GM23338 (cell line): ENCODE measurements around the gene DGKB. TPM values are rescaled to one million over a fixed set of nuclear protein-coding genes. Genes with fewer than 3 reads are reported as not detected.

Source experiments
- ATAC-seq: fragments of 200-7000 bp; cut with Tn5 transposase; 3 replicates; pipeline ENCODE4 v1.9.1; 2020
- DNase-seq: peaks from one replicate; pipeline ENCODE4 v3.0.0-alpha.2; 2015; ENCODE audit warnings: low spot score
- H2AFZ ChIP-seq: fragments of 200-600 bp; sonication (generic); 2 replicates; pipeline ENCODE4 v1.8.0; 2016; ENCODE audit warnings: antibody characterized with exemption, mild to moderate bottlenecking, moderate library complexity
- H3F3A ChIP-seq: fragments of 200-600 bp; sonication (generic); replicated peaks from 2 replicates; pipeline ENCODE4 v1.8.0; 2017; ENCODE audit warnings: antibody characterized with exemption, mixed run types, low read depth
- H3K27ac ChIP-seq: fragments of 200-600 bp; sonication (generic); 2 replicates; pipeline ENCODE4 v1.6.1; 2016; ENCODE audit warnings: low read depth
- H3K27me3 ChIP-seq: fragments of 200-600 bp; sonication (generic); 2 replicates; pipeline ENCODE4 v1.8.0; 2016; ENCODE audit warnings: mild to moderate bottlenecking, mixed run types, moderate library complexity; ENCODE audit not compliant: insufficient read depth
- H3K36me3 ChIP-seq: fragments of 200-600 bp; sonication (generic); 2 replicates; pipeline ENCODE4 v1.8.0; 2016; ENCODE audit warnings: mild to moderate bottlenecking; ENCODE audit not compliant: insufficient read depth
- H3K4me1 ChIP-seq: fragments of 200-600 bp; sonication (generic); 2 replicates; pipeline ENCODE4 v1.8.0; 2016; ENCODE audit warnings: mild to moderate bottlenecking, moderate library complexity; ENCODE audit not compliant: insufficient read depth
- H3K4me2 ChIP-seq: fragments of 200-600 bp; sonication (generic); 2 replicates; pipeline ENCODE4 v1.7.1; 2017; ENCODE audit warnings: mixed run types
- H3K4me3 ChIP-seq: fragments of 200-600 bp; sonication (generic); 2 replicates; pipeline ENCODE4 v1.6.1; 2016; ENCODE audit warnings: mixed run types
- H3K79me2 ChIP-seq: fragments of 200-600 bp; sonication (generic); replicated peaks from 2 replicates; pipeline ENCODE4 v1.8.0; 2017; ENCODE audit warnings: mild to moderate bottlenecking; ENCODE audit not compliant: insufficient read depth
- H3K9me2 ChIP-seq: fragments of 200-600 bp; sonication (generic); 2 replicates; pipeline ENCODE4 v1.8.0; 2017; ENCODE audit not compliant: insufficient read depth
- H4K20me1 ChIP-seq: fragments of 200-600 bp; sonication (generic); replicated peaks from 2 replicates; pipeline ENCODE4 v1.8.0; 2017; ENCODE audit warnings: mild to moderate bottlenecking; ENCODE audit not compliant: insufficient read depth
- H3K27ac Mint-ChIP-seq: 2 replicates; pipeline ENCODE4 v1.8.0; 2020; ENCODE audit warnings: inconsistent platforms, mild to moderate bottlenecking, moderate library complexity, mixed read lengths
- H3K27me3 Mint-ChIP-seq: 3 replicates; pipeline ENCODE4 v1.8.0; 2022; ENCODE audit warnings: low read depth, mild to moderate bottlenecking, moderate library complexity, mixed read lengths, inconsistent platforms; ENCODE audit not compliant: insufficient read depth, poor library complexity
- H3K36me3 Mint-ChIP-seq: 3 replicates; pipeline ENCODE4 v1.8.0; 2021; ENCODE audit warnings: low read depth, mild to moderate bottlenecking, inconsistent platforms, moderate library complexity, mixed read lengths
- H3K4me1 Mint-ChIP-seq: 3 replicates; pipeline ENCODE4 v1.8.0; 2020; ENCODE audit warnings: mild to moderate bottlenecking, inconsistent platforms, mixed read lengths
- H3K4me3 Mint-ChIP-seq: 3 replicates; pipeline ENCODE4 v1.8.0; 2021; ENCODE audit warnings: moderate library complexity, mild to moderate bottlenecking, inconsistent platforms, mixed read lengths
- H3K9me3 Mint-ChIP-seq: 3 replicates; pipeline ENCODE4 v1.8.0; 2020; ENCODE audit warnings: moderate library complexity, mild to moderate bottlenecking, inconsistent platforms, mixed read lengths
- ETS1 ChIP-seq: IDR thresholded peaks from 2 replicates; pipeline ENCODE4 v1.6.1; 2016; ENCODE audit warnings: antibody characterized with exemption
- EZH2 ChIP-seq: fragments of 200-600 bp; sonication (generic); IDR thresholded peaks from one replicate; pipeline ENCODE4 v1.8.0; 2017; ENCODE audit warnings: antibody characterized with exemption, mild to moderate bottlenecking, low read depth; ENCODE audit not compliant: unreplicated experiment
- EZH2phosphoT487 ChIP-seq: fragments of 200-600 bp; sonication (generic); IDR thresholded peaks from one replicate; pipeline ENCODE4 v1.8.1; 2018; ENCODE audit warnings: antibody characterized with exemption; ENCODE audit not compliant: unreplicated experiment
- JUNB ChIP-seq: IDR thresholded peaks from one replicate; pipeline ENCODE4 v1.6.1; 2016; ENCODE audit warnings: antibody characterized with exemption; ENCODE audit not compliant: unreplicated experiment
- NANOG ChIP-seq: IDR thresholded peaks from 2 replicates; pipeline ENCODE4 v1.6.1; 2016; ENCODE audit warnings: antibody characterized with exemption, borderline replicate concordance
- POLR2AphosphoS5 ChIP-seq: IDR thresholded peaks from 2 replicates; pipeline ENCODE4 v1.6.1; 2016; ENCODE audit warnings: antibody characterized with exemption, low read depth
- REST ChIP-seq: IDR thresholded peaks from one replicate; pipeline ENCODE4 v1.6.1; 2018; ENCODE audit warnings: antibody characterized with exemption; ENCODE audit not compliant: unreplicated experiment
- STAT1 ChIP-seq: IDR thresholded peaks from one replicate; pipeline ENCODE4 v1.6.1; 2016; ENCODE audit warnings: antibody characterized with exemption; ENCODE audit not compliant: unreplicated experiment
- ZNF462 ChIP-seq: fragments of 250-450 bp; sonication (Bioruptor Pico); IDR thresholded peaks from 2 replicates; pipeline ENCODE4 v1.5.0; 2020; ENCODE audit warnings: mild to moderate bottlenecking, moderate library complexity
- polyA plus RNA-seq: library from polyadenylated mRNA; unstranded; fragments of >200 nt; fragmentation: Nextera tagmentation; extraction: Ambion mirVana; gene quantifications from 2 replicates; pipeline ENCODE4 v1.2.1, GENCODE V29; 2016
- total RNA-seq: library from RNA; depleted of rRNA; stranded (reverse); fragments of >200 nt; shearing (Covaris generic); gene quantifications from 2 replicates; pipeline ENCODE4 v1.2.3, GENCODE V29; 2014

The DGKB gene
- total and polyA plus RNA-seq, 2 experiments from 2014 or later, result 4.8 to 11.5 TPM

DNA sequence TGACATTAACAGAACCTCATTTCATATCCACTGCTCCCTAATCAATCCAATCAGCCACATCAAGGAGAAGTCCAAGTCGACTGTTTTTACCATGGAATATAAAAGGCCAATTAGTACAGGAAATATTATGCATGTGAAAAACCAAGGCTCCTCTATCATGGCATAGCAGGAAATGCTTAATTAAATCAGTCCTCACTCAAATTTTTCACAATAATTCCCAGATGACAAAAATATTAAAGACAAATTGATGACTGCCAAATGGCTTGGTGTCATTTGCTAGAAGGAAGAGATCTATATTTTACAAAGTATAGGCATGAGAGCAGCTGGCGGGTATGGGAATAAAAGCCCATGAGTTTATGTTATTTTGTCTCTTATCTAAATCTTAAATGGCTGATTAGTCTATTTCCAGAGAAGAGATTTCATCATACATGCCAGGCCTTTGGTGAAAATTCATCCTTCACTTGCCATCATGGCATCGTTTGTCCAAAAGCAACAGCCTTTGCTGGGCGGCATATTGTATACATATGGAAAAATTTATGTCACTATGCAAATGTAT is 219.6 kb downstream of the DGKB start (continued):
- TF ChIP-seq ZNF462 (CRISPR knock-in tag) (no peak), REST (no peak)

GRCh38 chr7:14676896-14677295 is 225.7 kb downstream of the DGKB start:
- no peaks in the 10 kb centered on the region for H4K20me1 ChIP-seq
- H3K9me3 Mint-ChIP-seq, result no peaks in the 10 kb centered on the region
- no peak overlapping the region for H3K4me3 Mint-ChIP-seq
- H3K4me1 Mint-ChIP-seq, result peaks cover 2% of the 10 kb centered on the region; the same call in 1 of the 3 replicates
- H3K36me3 ChIP-seq, result no peaks in the 10 kb centered on the region
- H2AFZ ChIP-seq, result no peak overlapping the region
- H3K36me3 Mint-ChIP-seq, result no peaks in the 10 kb centered on the region
- no peaks in the 10 kb centered on the region for H3K9me2 ChIP-seq
- no peaks in the 10 kb centered on the region for H3K4me1 ChIP-seq
- ATAC-seq (no peak), DNase-seq (no peak)
- no peak overlapping the region for H3K27ac ChIP-seq
- no peak overlapping the region for H3K4me3 ChIP-seq
- H3F3A ChIP-seq, result no peaks in the 10 kb centered on the region
- no peaks in the 10 kb centered on the region for H3K27me3 ChIP-seq
- no peak overlapping the region for H3K27ac Mint-ChIP-seq
- H3K79me2 ChIP-seq, result no peaks in the 10 kb centered on the region
- no peaks in the 10 kb centered on the region for H3K27me3 Mint-ChIP-seq
- H3K4me2 ChIP-seq, result no peak overlapping the region
- TF ChIP-seq EZH2 (no peak), NANOG (no peak), JUNB (no peak), POLR2AphosphoS5 (no peak), STAT1 (no peak), ETS1 (no peak), REST (no peak), EZH2phosphoT487 (no peak)
